IPS-18a (cell line): ENCODE results near the gene ZBTB16.

Experiments
- H3K27ac ChIP-seq: one replicate; pipeline ENCODE4 v1.5.1; 2013; ENCODE audit warnings: low read length
- H3K27me3 ChIP-seq: one replicate; pipeline ENCODE4 v1.6.1; 2013; ENCODE audit warnings: mild to moderate bottlenecking, low read length; ENCODE audit not compliant: control insufficient read depth, insufficient read depth
- H3K36me3 ChIP-seq: one replicate; pipeline ENCODE4 v1.6.1; 2013; ENCODE audit warnings: low read depth, low read length; ENCODE audit not compliant: control insufficient read depth
- H3K4me1 ChIP-seq: one replicate; pipeline ENCODE4 v1.6.1; 2013; ENCODE audit warnings: low read depth, low read length; ENCODE audit not compliant: control insufficient read depth
- H3K4me3 ChIP-seq: one replicate; pipeline ENCODE4 v1.5.1; 2013; ENCODE audit warnings: low read length
- H3K9ac ChIP-seq: one replicate; pipeline ENCODE4 v1.6.1; 2013; ENCODE audit warnings: mild to moderate bottlenecking, low read length, moderate library complexity
- H3K9me3 ChIP-seq: one replicate; pipeline ENCODE4 v1.6.1; 2013; ENCODE audit warnings: low read depth, low read length; ENCODE audit not compliant: control insufficient read depth

Gene ZBTB16

GRCh38 chr11:114160894-114161293, 101.4 kb downstream of the ZBTB16 start:
- no peaks in the 10 kb centered on the region for H3K36me3 ChIP-seq
- H3K27ac ChIP-seq, result no peak overlapping the region
- no peaks in the 10 kb centered on the region for H3K27me3 ChIP-seq
- H3K4me3 ChIP-seq, result no peak overlapping the region
- H3K9ac ChIP-seq, result no peak overlapping the region
- H3K4me1 ChIP-seq, result peaks cover 8% of the 10 kb centered on the region
- no peaks in the 10 kb centered on the region for H3K9me3 ChIP-seq

GRCh38 chr11:114161486-114162250, 102.2 kb downstream of the ZBTB16 start:
- H3K27ac ChIP-seq, result no peak overlapping the region
- H3K36me3 ChIP-seq, result no peaks in the 10 kb centered on the region
- H3K9me3 ChIP-seq, result no peaks in the 10 kb centered on the region
- no peak overlapping the region for H3K9ac ChIP-seq
- no peaks in the 10 kb centered on the region for H3K27me3 ChIP-seq
- H3K4me3 ChIP-seq, result no peak overlapping the region
- peaks cover 10% of the 10 kb centered on the region for H3K4me1 ChIP-seq

- Histone ChIP-seq H3K9ac (no peak overlapping the region), H3K4me1 (peaks cover 12% of the 10 kb centered on the region), H3K9me3 (no peaks in the 10 kb centered on the region), H3K36me3 (no peaks in the 10 kb centered on the region), H3K4me3 (no peak overlapping the region), H3K27me3 (no peaks in the 10 kb centered on the region), H3K27ac (no peak overlapping the region)
Measured at GRCh38 chr11:114162719-114163123, 103.2 kb downstream of the ZBTB16 start.

- Histone ChIP-seq H3K4me1 (peaks cover 12% of the 10 kb centered on the region), H3K27ac (no peak overlapping the region), H3K9me3 (no peaks in the 10 kb centered on the region), H3K36me3 (no peaks in the 10 kb centered on the region), H3K4me3 (no peak overlapping the region), H3K9ac (no peak overlapping the region), H3K27me3 (no peaks in the 10 kb centered on the region)
Measured at GRCh38 chr11:114163229-114163631, 103.7 kb downstream of the ZBTB16 start.

GRCh38 chr11:114163830-114164401, 104.4 kb downstream of the ZBTB16 start:
- Histone ChIP-seq H3K9ac (no peak overlapping the region), H3K4me3 (no peak overlapping the region)

GRCh38 chr11:114164546-114164945, 105.0 kb downstream of the ZBTB16 start:
- no peaks in the 10 kb centered on the region for H3K36me3 ChIP-seq
- no peaks in the 10 kb centered on the region for H3K27me3 ChIP-seq
- H3K9ac ChIP-seq, result no peak overlapping the region
- H3K4me3 ChIP-seq, result no peak overlapping the region
- no peaks in the 10 kb centered on the region for H3K9me3 ChIP-seq
- no peak overlapping the region for H3K27ac ChIP-seq
- peaks cover 12% of the 10 kb centered on the region for H3K4me1 ChIP-seq

More at GRCh38 chr11:114163830-114164401, 104.4 kb downstream of the ZBTB16 start:
- H3K9me3 ChIP-seq, result no peaks in the 10 kb centered on the region
- H3K27ac ChIP-seq, result no peak overlapping the region
- H3K27me3 ChIP-seq, result no peaks in the 10 kb centered on the region
- no peaks in the 10 kb centered on the region for H3K36me3 ChIP-seq
- peaks cover 12% of the 10 kb centered on the region for H3K4me1 ChIP-seq

GRCh38 chr11:114165326-114166230, 106.1 kb downstream of the ZBTB16 start:
- H3K4me1 ChIP-seq, result peaks cover 7% of the 10 kb centered on the region
- no peaks in the 10 kb centered on the region for H3K27me3 ChIP-seq
- H3K9ac ChIP-seq, result no peak overlapping the region
- no peak overlapping the region for H3K27ac ChIP-seq
- no peak overlapping the region for H3K4me3 ChIP-seq
- H3K36me3 ChIP-seq, result no peaks in the 10 kb centered on the region
- no peaks in the 10 kb centered on the region for H3K9me3 ChIP-seq

GRCh38 chr11:114166362-114166761, 106.9 kb downstream of the ZBTB16 start:
- H3K27me3 ChIP-seq, result no peaks in the 10 kb centered on the region
- no peak overlapping the region for H3K4me3 ChIP-seq
- H3K36me3 ChIP-seq, result no peaks in the 10 kb centered on the region
- H3K9ac ChIP-seq, result no peak overlapping the region
- H3K9me3 ChIP-seq, result no peaks in the 10 kb centered on the region
- peaks cover 13% of the 10 kb centered on the region for H3K4me1 ChIP-seq
- no peak overlapping the region for H3K27ac ChIP-seq

- Histone ChIP-seq H3K9ac (no peak overlapping the region), H3K36me3 (no peaks in the 10 kb centered on the region), H3K9me3 (no peaks in the 10 kb centered on the region), H3K4me1 (peaks cover 13% of the 10 kb centered on the region), H3K4me3 (no peak overlapping the region), H3K27me3 (no peaks in the 10 kb centered on the region), H3K27ac (no peak overlapping the region)
Measured at GRCh38 chr11:114166897-114167323, 107.4 kb downstream of the ZBTB16 start.

- H3K9ac ChIP-seq, result no peak overlapping the region
- H3K4me3 ChIP-seq, result no peak overlapping the region
- H3K36me3 ChIP-seq, result no peaks in the 10 kb centered on the region
- no peaks in the 10 kb centered on the region for H3K9me3 ChIP-seq
- H3K4me1 ChIP-seq, result peaks cover 13% of the 10 kb centered on the region
- H3K27me3 ChIP-seq, result no peaks in the 10 kb centered on the region
- H3K27ac ChIP-seq, result no peak overlapping the region
Measured at GRCh38 chr11:114167355-114167754, 107.8 kb downstream of the ZBTB16 start.

GRCh38 chr11:114167771-114168448, 108.4 kb downstream of the ZBTB16 start:
- H3K27me3 ChIP-seq, result no peaks in the 10 kb centered on the region
- H3K9ac ChIP-seq, result no peak overlapping the region
- no peaks in the 10 kb centered on the region for H3K9me3 ChIP-seq
- H3K4me1 ChIP-seq, result peaks cover 13% of the 10 kb centered on the region
- no peak overlapping the region for H3K27ac ChIP-seq
- H3K36me3 ChIP-seq, result no peaks in the 10 kb centered on the region
- no peak overlapping the region for H3K4me3 ChIP-seq
